LHCN-M2 (cell line): Measurements from ENCODE around the gene ZFAND6. TPM values are rescaled to one million over a fixed set of nuclear protein-coding genes. Genes with fewer than 3 reads are reported as not detected.
"Not testable (repeated sequence)": the region's sequence is repeated elsewhere in the genome, so short reads cannot be mapped to it uniquely, and the experiment has no call there.

ENCODE experiments used
- DNase-seq: peaks from one replicate; pipeline ENCODE4 v3.0.0-alpha.2; 2012; ENCODE audit warnings: low read depth
- total RNA-seq: library from RNA; depleted of rRNA; stranded (reverse); fragments of >200 nt; gene quantifications from 2 replicates; pipeline ENCODE4 v1.2.3, GENCODE V29; 2014

ZFAND6 gene
- total RNA-seq, 1 experiment from 2014 or later, result 117 TPM

DNA sequence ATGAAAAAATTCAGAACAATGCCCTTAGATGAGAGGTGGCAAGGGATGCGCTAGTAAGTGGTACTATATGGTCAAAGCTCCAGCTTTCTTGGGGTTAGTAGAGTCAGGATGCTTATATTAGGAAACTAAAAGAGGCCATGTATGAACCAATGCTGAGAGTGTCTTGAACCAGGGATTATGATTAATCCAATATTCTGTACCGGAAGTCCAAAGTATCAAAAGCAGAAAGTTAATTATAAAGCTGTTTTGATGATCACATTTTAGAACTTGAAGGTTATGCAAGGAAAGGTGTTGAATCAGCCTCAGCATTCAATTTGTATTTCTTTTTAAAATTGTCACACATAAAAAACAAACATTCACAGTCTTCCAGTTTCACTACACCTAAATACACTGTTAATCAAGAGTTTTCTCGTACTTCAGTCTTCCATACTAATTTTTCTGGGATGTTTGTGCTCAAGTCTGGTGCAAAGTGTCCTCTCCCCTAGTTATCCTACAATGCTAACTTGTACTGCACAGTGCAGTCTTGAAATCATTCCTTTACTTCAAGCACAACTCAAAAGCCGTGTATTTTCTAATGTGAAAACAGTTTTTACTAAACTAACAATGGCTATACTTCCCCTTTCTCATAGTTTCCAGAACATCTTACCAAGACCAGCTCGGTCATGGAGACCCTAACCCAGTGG lies 82.6 kb downstream of the ZFAND6 start:
- no peak for DNase-seq

DNA sequence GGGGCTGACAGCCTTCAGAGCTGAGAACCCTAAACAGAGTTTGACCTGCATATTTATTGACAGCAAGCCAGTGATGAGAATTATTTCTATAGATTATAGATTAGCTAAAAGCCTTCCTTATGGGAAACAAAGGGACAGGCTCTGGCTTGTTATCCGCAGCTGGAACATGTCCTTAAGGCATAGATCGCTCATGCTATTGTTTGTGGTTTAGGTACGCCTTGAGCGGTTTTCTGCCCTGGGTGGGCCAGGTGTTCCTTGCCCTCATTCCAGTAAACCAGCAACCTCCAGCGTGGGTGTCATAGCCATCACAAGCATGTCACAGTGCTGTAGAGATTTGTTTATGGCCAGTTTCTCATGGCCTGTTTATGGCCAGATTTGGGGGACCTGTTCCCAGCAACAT lies 83.2 kb downstream of the ZFAND6 start:
- DNase-seq, result no peak

DNA sequence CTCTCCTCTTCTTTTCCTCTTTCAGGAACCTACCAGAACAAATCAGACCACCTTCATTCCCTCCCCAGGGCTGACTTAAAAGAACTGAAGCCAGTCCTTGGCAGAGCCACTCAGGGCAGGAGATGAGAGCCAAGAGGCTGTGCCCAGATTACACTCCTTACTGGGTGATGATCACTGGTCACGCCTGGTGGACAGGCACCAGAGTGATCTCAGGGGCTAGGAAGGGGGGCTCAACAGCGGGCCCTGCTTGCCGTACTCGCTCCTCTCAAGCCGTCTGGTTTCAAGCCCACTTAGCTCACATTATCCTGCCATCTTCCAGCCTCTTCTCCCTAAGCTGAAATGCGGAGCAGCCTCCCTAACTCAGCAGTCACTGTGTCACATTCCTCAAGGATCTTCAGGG lies 91.7 kb downstream of the ZFAND6 start:
- no peak for DNase-seq

DNA sequence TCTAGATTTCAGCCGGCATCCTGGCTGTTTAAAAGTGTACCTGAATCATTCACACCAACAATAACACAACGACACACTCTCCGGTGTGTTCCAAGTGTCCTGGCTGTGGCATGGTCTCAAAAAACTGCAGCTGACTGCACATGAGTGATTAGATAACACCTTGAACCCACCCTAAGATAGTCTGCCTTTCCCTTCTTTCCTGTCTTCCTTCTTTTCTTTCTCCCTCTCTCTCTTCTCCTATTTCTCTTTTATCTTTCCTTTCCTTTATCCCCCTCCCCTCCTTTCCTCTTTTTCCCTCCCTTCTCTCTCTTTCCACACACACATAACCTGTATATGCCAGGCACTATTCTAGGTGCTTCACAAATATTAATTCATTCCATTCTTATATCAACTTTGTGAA lies 92.1 kb downstream of the ZFAND6 start:
- DNase-seq, result no peak

DNA sequence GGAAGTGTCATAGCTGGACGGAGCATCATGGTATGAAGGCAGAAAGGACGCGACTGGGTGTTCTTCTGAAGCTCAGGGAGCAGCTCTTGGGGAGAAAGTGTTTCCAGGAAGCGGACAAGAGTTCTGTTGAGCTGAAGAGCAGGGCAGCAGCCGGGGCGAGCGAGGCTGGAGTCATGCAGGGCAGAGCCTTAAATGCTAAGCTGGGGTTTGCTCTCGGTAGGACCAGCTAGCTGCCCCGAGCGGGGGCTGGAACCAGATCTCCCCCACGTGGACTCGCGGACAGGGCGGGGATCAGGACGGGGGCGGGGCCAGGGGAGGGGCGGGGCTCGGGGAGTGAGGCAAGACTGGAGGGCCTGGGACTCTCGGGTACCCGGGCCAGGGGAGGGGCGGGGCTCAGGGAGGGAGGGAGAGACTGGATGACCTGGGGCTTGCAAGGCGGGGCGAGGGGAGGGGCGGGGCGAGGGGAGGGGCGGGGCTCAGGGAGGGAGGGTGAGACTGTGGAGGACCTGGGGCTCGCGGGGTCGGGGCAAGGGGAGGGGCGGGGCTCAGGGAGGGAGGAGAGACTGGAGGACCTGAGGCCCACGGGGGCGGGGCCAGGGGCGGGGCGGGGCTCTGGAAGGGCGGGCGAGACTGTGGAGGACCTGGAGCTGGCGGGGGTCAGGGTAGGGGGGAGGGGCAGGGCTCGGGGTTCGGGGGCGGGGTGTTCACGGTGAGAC lies 92.9 kb downstream of the ZFAND6 start:
- DNase-seq, result peak; percentile 94

DNA sequence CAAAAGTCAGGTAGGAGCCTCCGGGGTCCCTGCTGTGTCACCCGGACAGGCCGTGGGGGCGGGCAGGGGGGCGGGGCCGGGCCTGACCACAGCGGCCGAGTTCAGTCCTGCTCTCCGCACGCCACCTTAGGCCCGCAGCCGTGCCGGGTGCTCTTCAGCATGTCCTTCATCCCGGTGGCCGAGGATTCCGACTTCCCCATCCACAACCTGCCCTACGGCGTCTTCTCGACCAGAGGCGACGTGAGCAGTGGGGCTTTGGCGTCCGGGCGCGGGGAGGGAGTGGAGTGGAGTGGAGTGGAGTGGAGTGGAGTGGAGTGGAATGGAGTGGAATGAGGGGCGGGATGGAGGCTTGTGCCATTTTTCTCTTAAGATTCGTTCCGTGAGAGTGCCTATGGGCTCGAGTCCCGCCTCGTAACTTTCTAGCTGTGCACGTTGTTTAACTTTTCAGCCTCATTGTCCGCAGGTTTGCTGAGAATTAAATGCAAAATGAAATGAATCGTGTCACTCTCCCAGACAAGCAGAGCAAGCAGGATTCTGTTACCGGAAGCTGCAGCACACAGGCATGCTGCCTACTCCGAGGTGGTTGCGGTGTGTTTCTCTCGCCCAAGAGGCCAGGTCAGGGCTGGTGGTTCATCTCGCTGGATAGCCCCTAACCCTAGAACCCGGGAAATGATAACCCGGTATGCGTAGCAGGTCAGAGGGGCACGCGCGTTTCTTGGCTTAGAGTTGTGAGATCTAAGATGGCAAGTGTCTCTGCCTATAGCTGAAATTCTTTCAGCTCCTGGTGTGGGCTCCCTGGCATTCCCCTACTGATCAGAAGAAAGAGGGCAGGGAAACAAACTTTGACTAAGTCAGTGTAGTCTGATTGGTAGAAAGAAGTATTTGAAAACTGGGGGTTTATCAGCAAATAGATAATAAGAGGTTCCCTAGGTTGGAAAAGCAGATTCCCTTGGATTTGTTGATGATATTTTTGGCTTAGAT lies 93.7 kb downstream of the ZFAND6 start, which contains the start of gene FAH:
FAH (plus strand) TSS at position 104 of the 981 bp plus-strand sequence; CDS start at position 160, 56 bp downstream.
- peak; percentile 48 for DNase-seq

DNA sequence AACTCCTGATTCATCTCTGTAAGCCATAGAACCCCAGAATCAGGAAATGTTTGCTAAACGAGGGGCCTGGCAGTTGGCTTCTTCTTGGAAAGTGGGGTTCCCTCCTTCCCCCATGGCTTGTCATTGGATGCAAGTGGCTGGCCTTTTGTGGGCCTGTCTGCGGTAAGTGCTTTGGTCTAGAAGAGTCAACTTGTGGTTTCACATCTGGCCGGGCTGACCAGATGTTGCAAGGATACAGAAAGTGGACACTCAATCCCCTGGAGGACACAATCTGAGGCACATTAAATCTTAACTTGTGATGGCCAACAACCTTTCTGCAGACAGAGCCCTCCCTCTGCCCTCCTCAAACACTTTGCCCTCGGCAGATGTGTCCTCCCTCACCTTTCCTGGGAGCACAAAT lies 94.4 kb downstream of the ZFAND6 start:
- DNase-seq, result peak; percentile 13

DNA sequence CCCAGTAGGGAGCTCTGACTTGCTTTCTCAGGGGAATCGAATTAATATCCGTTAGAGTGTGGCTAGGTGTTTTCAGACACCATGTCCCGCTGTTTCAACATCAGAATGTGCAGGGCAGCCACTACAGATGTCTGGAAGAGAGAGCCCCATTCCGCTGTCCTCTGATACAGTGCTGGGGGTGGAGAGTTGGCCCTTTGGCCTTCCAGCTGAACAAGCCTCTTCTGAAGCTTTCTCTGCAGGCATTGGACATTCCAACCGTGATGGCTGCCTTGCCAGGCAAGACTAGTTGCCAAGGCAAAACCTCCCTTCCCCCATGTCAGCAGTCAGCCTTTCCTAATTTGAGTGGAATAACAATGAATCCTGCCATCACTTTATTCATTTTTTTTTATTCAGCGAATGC lies 94.9 kb downstream of the ZFAND6 start:
- no peak for DNase-seq

DNA sequence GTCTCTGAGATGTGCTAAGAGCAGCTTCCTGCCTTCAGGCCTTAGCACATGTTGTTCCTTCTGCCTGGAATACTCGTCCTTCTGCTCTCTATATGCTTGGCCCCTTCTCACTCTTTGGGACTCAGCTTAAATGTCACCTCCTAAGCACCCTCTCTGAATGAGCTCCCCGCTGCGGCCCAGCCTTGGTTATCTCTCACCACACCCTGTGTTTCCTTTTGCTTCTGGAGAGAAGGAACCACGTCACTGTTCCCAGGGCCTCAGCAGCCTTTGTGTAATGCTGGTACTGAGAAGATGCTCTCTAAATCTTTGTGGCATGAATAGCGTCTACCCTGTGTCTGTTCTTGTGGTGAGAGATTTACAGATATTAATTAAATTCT lies 95.5 kb downstream of the ZFAND6 start:
- no peak for DNase-seq

DNA sequence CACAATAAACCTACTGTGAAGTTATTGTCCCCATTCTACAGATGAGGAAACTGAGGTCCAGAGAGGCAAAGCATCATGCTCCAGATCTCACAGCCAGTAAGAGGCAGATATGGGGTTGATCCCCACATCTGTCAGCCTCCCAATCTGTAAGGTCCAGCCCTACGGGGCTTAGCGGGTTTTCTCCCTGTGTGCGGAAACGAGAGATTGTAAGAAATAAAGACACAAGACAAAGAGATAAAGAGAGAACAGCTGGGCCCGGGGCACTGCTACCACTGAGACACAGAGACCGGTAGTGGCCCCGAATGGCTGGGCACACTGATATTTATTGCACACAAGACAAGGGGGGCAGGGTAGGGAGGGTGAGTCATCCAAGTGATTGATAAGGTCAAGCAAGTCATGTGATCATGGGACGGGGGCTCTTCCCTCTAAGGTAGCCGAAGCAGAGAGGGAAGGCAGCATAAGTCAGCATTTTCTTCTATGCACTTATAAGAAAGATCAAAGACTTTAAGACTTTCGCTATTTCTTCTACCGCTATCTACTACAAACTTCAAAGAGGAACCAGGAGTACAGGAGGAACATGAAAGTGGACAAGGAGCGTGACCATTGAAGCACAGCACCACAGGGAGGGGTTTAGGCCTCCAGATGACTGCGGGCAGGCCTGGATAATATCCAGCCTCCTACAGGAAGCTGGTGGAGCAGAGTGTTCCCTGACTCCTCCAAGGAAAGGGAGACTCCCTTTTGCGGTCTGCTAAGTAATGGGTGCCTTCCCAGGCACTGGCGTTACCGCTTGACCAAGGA lies 96.1 kb downstream of the ZFAND6 start:
- not testable (repeated sequence) for DNase-seq

DNA sequence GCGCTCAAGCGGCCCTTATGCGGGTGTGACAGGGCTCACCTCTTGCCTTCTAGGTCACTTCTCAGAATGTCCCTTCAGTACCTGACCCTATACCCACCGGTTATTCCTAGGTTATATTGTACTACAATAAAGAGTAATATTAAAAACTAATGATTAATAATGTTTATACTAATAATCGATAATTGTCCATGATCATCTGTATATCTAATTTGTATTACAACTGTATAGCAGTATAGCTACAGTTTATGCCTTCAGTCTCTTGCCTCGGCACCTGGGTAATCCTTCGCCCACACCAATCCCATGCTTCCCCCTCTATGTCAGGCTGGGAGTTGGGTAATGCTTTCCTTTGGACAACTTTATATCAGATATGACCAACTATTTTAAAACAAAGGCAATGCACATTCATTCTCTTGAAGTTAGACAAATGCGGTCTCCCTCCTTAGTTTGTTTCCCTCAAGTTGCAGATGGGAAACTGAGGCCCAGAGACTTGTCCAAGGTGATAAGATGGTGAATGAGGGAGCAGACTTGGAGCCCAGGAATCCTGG lies 96.8 kb downstream of the ZFAND6 start:
- DNase-seq, result no peak

DNA sequence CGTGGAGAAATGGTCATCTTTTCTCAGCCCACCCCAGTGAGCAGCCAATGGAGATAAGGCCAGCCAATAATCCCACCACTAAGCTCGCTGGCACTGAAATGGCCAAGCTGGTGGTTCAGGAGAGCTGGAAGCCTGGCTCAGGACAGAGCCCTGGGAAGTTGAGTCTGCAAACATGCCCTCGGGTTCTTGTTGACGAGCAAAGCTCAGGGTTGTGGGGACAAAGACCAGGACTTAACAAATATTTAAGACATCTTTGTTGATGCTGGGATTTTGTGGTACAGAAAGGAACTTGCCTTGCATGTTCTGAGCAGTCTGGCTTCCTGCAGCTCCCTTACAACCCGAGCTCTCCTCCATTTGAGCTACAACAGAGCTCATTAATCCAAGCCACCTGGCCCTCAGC lies 97.7 kb downstream of the ZFAND6 start:
- DNase-seq, result no peak

DNA sequence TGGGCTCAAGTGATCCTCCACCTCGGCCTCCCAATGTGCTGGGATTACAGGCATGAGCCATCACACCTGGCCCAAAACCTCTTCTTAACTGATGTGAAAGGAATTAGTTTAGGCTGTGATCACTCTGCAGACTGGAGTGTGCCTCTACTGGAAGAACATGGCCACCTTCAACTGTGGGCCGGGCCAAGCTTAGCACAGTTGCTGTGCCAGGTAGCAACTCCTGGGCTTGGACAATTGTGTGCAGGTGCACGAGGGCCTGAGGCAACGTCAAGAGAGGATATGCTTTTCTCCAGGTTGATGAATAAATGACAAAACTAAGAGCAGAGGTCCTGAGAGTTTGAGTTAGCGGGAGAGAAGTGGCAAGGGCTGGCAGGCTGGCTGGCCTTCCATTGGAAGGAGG lies 99.8 kb downstream of the ZFAND6 start:
- no peak for DNase-seq

DNA sequence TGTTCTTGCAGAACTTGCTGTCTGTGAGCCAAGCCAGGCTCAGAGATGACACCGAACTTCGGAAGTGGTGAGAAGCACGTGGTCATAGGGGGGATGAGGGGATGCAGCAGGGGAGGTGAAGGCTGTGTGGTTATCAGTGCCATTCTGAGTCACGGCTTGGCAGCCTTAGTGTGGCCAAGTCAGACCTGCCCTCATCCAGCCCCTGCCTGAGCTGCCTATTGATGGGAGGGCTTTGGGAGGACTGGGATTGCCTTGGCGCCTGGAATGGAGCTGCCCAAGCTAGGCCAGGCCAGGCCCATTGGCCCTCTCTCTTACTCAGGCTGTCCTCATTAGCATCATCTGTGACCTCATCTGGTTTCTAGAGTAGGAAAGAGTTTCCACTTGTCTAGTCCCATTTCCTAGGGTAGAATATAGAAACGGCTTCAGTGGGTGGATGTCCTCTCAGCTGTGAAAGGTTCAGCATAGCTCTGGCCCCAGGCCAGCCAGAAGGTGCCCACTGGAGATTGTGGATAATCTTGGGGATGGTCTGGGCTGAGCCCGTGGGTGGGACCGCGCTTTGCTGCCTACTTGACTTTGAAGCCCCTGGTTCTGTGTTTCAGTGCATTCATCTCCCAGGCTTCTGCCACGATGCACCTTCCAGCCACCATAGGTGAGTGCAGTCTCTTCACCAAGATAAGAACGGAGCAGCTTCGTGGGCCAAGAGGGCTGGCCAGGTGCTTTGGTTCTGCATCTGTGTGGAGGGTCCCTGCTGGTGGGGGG lies 100.5 kb downstream of the ZFAND6 start:
- peak; percentile 18 for DNase-seq

DNA sequence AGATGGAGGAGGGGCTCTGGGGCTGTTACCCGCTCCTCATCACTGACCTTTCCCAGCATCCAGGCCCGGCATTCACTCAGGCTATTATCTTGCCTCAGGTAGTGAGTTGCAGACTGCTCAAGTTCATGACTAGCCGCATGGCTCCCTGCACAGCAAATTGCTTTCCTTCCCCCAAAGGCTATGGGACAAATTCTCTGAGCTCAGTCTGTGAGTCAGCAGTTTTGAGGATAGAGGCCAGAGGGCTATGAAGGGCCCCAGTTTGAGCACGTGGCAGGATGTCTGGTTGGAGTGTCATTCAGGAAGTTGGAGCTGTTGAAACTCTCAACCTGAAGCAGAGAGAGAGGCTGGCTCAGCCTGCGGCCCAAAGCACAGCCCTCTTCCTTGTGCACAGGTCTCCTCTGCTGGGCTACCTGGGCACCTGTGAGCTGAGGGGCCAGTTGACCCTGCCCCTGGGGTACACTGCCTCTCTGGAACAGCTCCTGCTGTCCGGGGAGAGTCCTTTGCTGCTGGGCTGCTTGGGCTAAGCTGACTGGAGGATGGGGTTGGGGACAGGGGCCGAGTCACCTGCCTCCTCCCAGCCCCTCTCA lies 101.2 kb downstream of the ZFAND6 start:
- DNase-seq, result peak; percentile 88

DNA sequence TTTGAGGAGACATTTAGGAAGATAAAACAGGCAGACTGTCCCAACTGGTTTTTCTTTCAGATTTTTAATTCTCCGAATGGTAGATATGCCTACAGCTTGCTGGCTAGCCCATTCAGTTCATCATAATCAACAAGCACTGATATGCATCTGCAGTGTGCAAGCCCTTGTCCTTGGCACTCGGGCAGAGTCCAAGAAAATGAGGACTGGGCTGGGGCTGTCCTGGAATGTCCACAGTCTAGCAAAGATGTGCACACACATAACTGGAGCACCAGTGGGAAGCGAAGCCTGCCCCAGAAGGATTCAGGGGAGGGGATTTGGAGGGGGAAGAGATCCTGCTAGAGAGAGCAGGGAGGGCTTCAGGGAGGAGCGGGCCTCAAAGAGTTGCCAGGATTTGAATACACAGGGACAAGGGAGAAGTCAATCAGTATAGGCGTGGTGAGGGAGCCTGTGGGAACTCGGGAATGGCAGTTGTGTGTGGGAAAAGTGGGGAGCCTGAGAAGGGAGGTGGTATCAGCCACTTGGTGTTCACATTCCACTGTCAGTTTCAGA lies 102.1 kb downstream of the ZFAND6 start:
- no peak for DNase-seq

DNA sequence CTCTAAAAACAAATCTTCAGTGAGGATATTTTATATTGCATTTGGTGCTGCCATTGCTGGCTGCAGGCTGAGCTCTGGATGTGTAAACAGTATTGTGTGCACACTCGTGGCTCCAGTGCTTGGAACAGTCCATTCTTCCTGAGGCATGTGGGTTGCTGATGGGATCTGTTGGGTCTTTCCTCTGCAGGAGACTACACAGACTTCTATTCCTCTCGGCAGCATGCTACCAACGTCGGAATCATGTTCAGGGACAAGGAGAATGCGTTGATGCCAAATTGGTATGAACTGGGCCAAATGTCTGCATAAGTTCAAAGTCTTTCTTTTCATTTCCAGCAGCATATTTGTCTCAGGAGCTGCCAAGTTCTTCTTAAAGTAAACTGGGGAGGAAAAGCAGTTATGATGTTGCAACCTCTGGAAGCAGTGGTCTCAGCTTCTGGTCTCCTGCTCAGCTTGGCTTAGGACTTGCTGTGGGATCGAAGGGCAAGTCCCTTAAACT lies 102.6 kb downstream of the ZFAND6 start:
- no peak for DNase-seq

DNA sequence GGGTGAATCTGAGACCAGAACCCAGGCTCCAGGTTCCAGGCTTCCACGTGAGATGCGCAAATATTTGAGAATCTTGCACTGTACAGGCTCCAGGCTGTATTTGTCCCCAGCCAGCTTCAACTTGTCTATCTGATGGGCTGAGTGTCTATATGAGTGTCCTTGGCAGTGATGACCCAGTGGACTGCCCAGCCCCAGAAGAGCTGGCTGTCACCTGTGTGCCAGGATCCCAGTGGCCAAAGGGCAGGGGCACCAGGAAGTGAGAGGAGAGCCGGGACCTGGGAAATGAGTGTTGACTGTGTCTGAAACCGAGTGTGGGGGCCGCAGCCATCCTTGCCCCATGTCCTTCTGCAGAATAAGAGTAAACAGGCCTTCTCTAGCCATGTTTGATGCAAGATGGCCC lies 103.7 kb downstream of the ZFAND6 start:
- no peak for DNase-seq

DNA sequence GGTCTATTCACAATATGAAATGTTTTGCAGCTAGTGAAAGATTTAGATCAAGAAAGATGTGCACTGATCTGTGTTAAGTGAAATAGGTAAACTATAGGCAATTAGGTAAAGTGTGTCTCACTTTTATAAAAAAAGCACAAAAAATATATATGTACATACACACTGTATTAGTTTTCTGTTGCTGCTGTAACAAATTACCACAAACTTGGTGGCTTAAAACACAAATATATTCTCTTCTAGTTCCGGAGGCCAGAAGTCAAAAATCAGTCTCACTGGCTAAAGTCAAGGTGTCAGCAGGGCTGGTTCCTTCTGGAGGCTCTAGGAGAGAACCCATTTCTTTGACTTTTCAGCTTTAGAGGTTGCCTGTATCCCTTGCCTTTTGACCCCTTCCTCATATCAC lies 104.4 kb downstream of the ZFAND6 start:
- no peak for DNase-seq
